Loucy (cell line): Measurements from ENCODE around the gene ZMYM3.
A peak's percentile ranks its signal among the peaks of the same experiment; 100 is the strongest.

Experiments used
- CTCF ChIP-seq: fragments of 200-600 bp; sonication (generic); conservative IDR thresholded peaks from 2 replicates; pipeline ENCODE4 v1.5.1; 2014; ENCODE audit warnings: mild to moderate bottlenecking, antibody characterized with exemption, low read length
- EZH2phosphoT487 ChIP-seq: fragments of 200-600 bp; IDR thresholded peaks from 2 replicates; pipeline ENCODE4 v1.6.1; 2018; ENCODE audit warnings: antibody characterized with exemption, mild to moderate bottlenecking, moderate library complexity, borderline replicate concordance

DNA sequence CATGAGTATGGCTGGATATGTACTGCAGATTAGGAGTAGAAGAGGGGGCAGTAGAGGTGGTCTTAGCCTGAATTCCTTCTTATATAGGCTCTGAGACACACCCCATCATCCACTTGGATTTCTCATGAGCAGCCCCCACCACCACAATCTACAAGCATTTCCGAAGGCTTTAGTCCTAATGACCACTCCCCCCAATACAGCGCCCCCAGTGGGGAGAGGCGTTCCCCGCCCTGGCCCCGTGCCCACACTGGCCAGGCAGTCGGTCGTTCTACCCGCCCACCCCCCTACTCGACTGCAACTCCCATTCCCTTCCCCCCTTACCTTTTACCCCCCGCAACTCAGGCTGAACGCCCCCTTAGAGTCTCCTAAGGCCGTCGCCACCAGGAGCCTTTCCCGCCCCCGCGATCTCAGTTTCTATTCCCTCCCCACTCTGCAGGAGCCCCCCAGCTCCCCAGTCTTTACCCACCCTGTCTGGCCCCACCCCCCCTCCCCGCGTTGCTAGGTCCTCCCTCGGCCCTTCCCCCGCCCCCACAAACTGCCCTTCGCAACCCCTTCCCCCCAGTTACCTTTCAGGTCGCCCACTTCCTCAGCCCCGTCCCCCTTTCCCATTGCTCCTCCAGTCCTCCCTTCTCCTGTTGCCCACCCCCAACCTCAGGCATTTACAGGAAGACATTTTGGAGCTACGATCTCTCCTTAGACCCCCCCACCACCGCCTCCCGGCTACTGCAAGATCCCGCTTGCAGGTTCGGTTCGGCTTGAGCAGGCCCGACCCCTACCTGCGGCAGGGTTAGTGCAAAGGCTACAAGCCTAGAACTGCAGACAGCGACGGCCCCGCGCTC, 468 bp downstream of the ZMYM3 start:
- peak; percentile 61 for TF ChIP-seq CTCF
- no peak for TF ChIP-seq EZH2phosphoT487
